ENCODE data around the gene NRG2.

GRCh38 chr5:140041492-140042392 is 1.4 kb downstream of the NRG2 start:
- no peak for TF ChIP-seq CTCF (IDR thresholded peaks at IDR 0.05)
- TF ChIP-seq POLR2A (IDR thresholded peaks at IDR 0.05) = no peak
